BJ (cell line): ENCODE measurements around the gene THSD7B. TPM values are rescaled to one million over a fixed set of nuclear protein-coding genes. Genes with fewer than 3 reads are reported as not detected.
"Not testable (repeated sequence)": the region's sequence is repeated elsewhere in the genome, so short reads cannot be mapped to it uniquely, and the experiment has no call there.

Source experiments
- CTCF ChIA-PET: fragments of 350-600 bp; formaldehyde crosslinking; extraction: SDS; loops from one replicate; lab custom pipeline; 2021; ENCODE audit warnings: antibody characterized with exemption, inconsistent platforms; lab: Yijun Ruan, JAX
- POLR2A ChIA-PET: fragments of 300-600 bp; sonication (Branson Sonifier 250); formaldehyde crosslinking; extraction: SDS; loops from one replicate; lab custom pipeline; 2021; ENCODE audit warnings: antibody characterized with exemption; lab: Charles Lee
- DNase-seq: peaks from one replicate; pipeline ENCODE4 v3.0.0-alpha.2; 2011; ENCODE audit warnings: low read depth
- H3K27me3 ChIP-seq: 2 replicates; pipeline ENCODE4 v1.6.0; 2011; ENCODE audit warnings: low read length; ENCODE audit not compliant: control insufficient read depth, insufficient read depth
- H3K36me3 ChIP-seq: 2 replicates; pipeline ENCODE4 v1.5.1; 2011; ENCODE audit warnings: low read length; ENCODE audit not compliant: control insufficient read depth, insufficient read depth
- H3K4me3 ChIP-seq: 2 replicates; pipeline ENCODE4 v1.5.1; 2011; ENCODE audit warnings: low read depth, mild to moderate bottlenecking, control low read depth, low read length
- CTCF ChIP-seq: IDR thresholded peaks from 2 replicates; pipeline ENCODE4 v1.5.1; 2011; ENCODE audit warnings: low read depth, mild to moderate bottlenecking, control low read depth, inconsistent platforms, low read length, moderate library complexity; ENCODE audit not compliant: insufficient read depth
- polyA plus RNA-seq: library from polyadenylated mRNA; depleted of rRNA; stranded (reverse); fragments of >200 nt; gene quantifications from 2 replicates; pipeline ENCODE4 v1.2.3, GENCODE V29; 2011

THSD7B gene
- polyA plus RNA-seq, 1 experiment: 0.13 TPM

GRCh38 chr2:137300987-137301386 is 535.6 kb downstream of the THSD7B start:
- ChIA-PET POLR2A (no interaction called here), CTCF (no interaction called here)
- Histone ChIP-seq H3K4me3 (no peak overlapping the region), H3K27me3 (no peaks in the 10 kb centered on the region; the same call in 1 of the 2 replicates), H3K36me3 (no peaks in the 10 kb centered on the region)
- no peak for DNase-seq
- TF ChIP-seq CTCF: no peak

GRCh38 chr2:137302957-137303356 is 537.6 kb downstream of the THSD7B start:
- POLR2A ChIA-PET: no interaction called here
- CTCF ChIA-PET: no interaction called here
- no peaks in the 10 kb centered on the region for H3K36me3 ChIP-seq
- no peaks in the 10 kb centered on the region; the same call in 1 of the 2 replicates for H3K27me3 ChIP-seq
- no peak for DNase-seq
- no peak for TF ChIP-seq CTCF
- H3K4me3 ChIP-seq: no peak overlapping the region

- no peak for DNase-seq
- Histone ChIP-seq H3K27me3 (no peaks in the 10 kb centered on the region), H3K36me3 (no peaks in the 10 kb centered on the region), H3K4me3 (no peak overlapping the region)
- POLR2A ChIA-PET: no interaction called here
- CTCF ChIA-PET: no interaction called here
- TF ChIP-seq CTCF: no peak
Measured at GRCh38 chr2:137316075-137316474, 550.7 kb downstream of the THSD7B start.

- ChIA-PET POLR2A (no interaction called here), CTCF (interaction anchor here (0.6 kb wide), 1 partner anchor 356 kb away, joined by 3 read pairs; no protein-coding TSS in a partner anchor)
- no peaks in the 10 kb centered on the region for H3K27me3 ChIP-seq
- DNase-seq: no peak
- no peak overlapping the region for H3K4me3 ChIP-seq
- TF ChIP-seq CTCF: no peak
- H3K36me3 ChIP-seq: no peaks in the 10 kb centered on the region
Measured at GRCh38 chr2:137321566-137321965, 556.2 kb downstream of the THSD7B start.

GRCh38 chr2:137331562-137331961 is 566.2 kb downstream of the THSD7B start:
- CTCF ChIA-PET, H3K27me3 ChIP-seq, POLR2A ChIA-PET, H3K36me3 ChIP-seq, H3K4me3 ChIP-seq, DNase-seq: not testable (repeated sequence)
